Motor neuron (in vitro differentiated cells): ENCODE data around the gene AP3M1. TPM values are rescaled to one million over a fixed set of nuclear protein-coding genes. Genes with fewer than 3 reads are reported as not detected.

Experiments
- ATAC-seq, 8 experiments: fragments of 200-7000 bp; cut with Tn5 transposase; replicated peaks in 6 of 8; 2 replicates each; pipeline ENCODE4 v1.8.0; 2021; ENCODE audit warnings: mild to moderate bottlenecking in 8 of 8, moderate library complexity in 8 of 8
- H3K27ac ChIP-seq, 2 donors: fragments of 250-450 bp; sonication (Bioruptor Pico); 2 replicates each; pipeline ENCODE4 v1.9.0; 2021; ENCODE audit warnings: antibody characterized with exemption in 2 of 2, mild to moderate bottlenecking in 2 of 2, moderate library complexity in 1 of 2
- H3K4me1 ChIP-seq, 2 donors: fragments of 250-450 bp; sonication (Bioruptor Pico); replicated peaks in 1 of 2; 2 replicates each; pipeline ENCODE4 v1.6.1; 2021; ENCODE audit warnings: antibody characterized with exemption in 2 of 2, mild to moderate bottlenecking in 2 of 2, moderate library complexity in 1 of 2
- H3K4me3 ChIP-seq, 5 donors: fragments of 250-450 bp; sonication (Bioruptor Pico); 2 replicates each; pipeline ENCODE4 v1.9.0; 2021; ENCODE audit warnings: antibody characterized with exemption in 5 of 5, mild to moderate bottlenecking in 5 of 5, moderate library complexity in 4 of 5
- WGBS, 10 experiments: fragments of 450-650 bp; shearing (Covaris generic); methylation state at CpG; one replicate each; pipeline ENCODE4 v1.0.0; 2022; 5-methylcytosine and 5-hydroxymethylcytosine counted together
- in situ Hi-C, 9 experiments: fragments of 400-800 bp; cut with MboI; loops; one replicate each; pipeline ENCODE4 v1.15.0; 2021; ENCODE audit warnings: low sequenced_read_pairs in 9 of 9, low pct_unique_long_range_greater_than_20kb in 2 of 9; ENCODE audit not compliant: unreplicated experiment in 9 of 9
- total RNA-seq, 8 experiments: library from RNA; unstranded; fragments of 300-600 nt; gene quantifications; 2 replicates each; pipeline versions ENCODE4 v1.2.3 to v1.2.4, GENCODE V29; 2022

Gene AP3M1
- total RNA-seq, 8 experiments from 2014 or later = 37.0 to 51.2 (median 42.6) TPM

DNA sequence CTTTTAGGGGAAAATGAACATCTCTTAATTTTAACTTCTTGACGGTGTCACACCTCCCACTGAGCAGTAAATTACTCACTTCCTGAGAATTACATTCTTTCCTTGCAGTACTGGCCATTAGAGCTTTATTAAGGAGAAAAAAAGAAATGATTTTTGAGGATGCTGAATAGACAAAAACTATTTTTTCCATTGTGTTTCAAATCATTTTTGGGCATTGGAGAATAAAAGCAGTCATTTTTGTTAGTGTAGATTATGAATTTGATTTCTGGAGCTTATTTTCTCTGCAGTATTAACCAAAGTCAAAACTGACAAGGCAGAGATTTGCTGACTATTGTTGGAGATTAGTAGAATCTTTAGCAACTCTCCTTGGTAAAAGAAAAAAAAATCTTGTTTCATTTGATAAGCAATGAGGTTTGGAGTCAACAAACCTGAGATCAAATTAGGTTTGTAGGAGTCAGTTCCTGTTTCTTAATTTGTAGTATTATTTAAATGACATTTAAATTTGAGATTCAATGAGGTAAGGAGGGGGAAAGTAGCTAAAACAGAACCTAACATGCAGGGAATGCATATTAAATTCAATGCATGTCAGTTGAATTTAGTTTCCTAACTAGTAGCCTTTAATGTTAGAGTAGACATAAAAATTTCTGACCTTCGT lies 70.6 kb downstream of the AP3M1 start:
- no peak overlapping the region for H3K4me3 ChIP-seq
- H3K27ac ChIP-seq = no peak overlapping the region
- WGBS, 10 experiments = 5 to 100% (median 51%) methylated on average over 1 to 2 of the region's 2 CpGs; no CpG with 5 or more reads in 1 of the 10 experiments
- peaks cover 0 to 2% of the 10 kb centered on the region in 2 donors for H3K4me1 ChIP-seq
- in situ Hi-C loops = loop anchor here in 6 of 9 experiments (10.0 to 25.0 kb wide), 2 partner anchors 193 to 195 kb away; no protein-coding TSS in a partner anchor
- peak in 1 of 8 experiments; percentile 33 for ATAC-seq

DNA sequence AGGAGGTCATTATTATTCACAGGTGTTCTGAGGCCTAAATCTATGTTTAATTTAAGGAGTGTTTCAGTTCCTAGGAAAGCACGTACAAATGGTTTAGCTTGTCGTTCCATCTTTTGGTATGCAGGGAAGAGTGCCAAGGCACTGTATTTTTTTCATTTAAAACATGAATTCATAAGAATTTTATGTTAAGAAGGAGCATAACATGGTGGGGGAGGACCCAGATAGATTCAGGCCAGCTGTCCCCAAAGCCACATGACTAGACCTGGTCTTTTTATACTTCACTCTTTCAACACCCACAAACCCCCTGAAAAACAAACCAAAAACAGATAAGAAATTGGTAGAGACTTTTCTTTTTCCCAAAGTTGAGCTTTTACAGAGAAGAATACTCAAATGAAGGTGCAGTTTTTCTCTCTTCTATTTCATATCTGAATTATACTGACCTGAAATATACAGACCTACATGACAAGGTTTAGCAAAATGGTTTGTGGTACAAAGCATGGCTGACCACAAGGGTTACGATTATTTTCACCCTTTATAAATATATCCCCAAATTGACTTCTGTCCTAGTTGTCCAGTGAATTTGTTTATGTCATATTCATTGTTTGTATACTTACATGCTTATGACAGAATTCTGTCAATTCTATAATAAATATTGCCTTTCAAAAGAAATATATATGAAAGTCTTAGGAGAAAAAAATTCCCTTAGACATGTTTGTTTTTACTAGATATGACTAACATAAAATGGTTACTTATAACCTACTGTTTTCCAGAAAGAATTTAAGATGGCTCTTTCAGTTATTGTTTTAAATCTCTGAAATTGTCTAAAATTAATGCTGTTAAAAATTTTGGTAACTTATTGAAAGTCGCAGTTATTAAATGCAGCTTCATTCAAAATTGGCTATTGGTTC lies 71.3 kb downstream of the AP3M1 start:
- H3K4me3 ChIP-seq = no peak overlapping the region

DNA sequence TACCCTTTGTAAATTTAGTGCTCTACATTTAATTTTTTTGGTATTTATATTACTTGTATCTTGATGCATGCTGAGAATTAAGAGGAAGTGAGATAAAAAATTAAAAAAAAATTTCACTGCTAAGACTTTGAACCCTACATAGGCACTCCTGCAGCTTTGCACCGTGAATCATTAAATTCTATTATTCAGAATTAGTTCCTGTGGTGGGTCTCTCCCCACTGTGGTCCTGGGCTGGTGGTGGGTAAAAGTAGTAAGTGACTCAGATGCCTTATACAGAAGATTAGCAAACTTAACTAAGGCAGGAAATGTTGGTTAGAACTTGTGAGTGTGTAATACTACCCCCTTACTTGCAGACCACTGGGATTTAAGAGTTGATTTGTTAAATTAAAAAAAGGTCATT lies 72.6 kb downstream of the AP3M1 start:
- ATAC-seq = no peak
- 0 to 88% (median 45%) methylated on average over 1 of the region's 1 CpG; no CpG with 5 or more reads in 3 of the 10 experiments for WGBS, 10 experiments
- in situ Hi-C loops = loop anchor here in 5 of 9 experiments (25.0 kb wide), 1 partner anchor 191 kb away; no protein-coding TSS in a partner anchor

More for the DNA sequence above, 71.3 kb downstream of the AP3M1 start:
- in situ Hi-C loops = loop anchor here in 5 of 9 experiments (25.0 kb wide), 1 partner anchor 192 kb away; no protein-coding TSS in a partner anchor
- Histone ChIP-seq H3K27ac (no peak overlapping the region), H3K4me1 (peaks cover 0 to 2% of the 10 kb centered on the region in 2 donors)
- WGBS, 10 experiments = 40 to 88% (median 82%) methylated on average over 1 to 4 of the region's 4 CpGs
- peak in 1 of 8 experiments; percentile 44 for ATAC-seq

GRCh38 chr10:74077416-74077815 lies 73.2 kb downstream of the AP3M1 start:
- in situ Hi-C loops = loop anchor here in 5 of 9 experiments (25.0 kb wide), 1 partner anchor 190 kb away; no protein-coding TSS in a partner anchor
- Histone ChIP-seq H3K27ac (no peak overlapping the region), H3K4me1 (peaks cover 0 to 2% of the 10 kb centered on the region in 2 donors), H3K4me3 (no peak overlapping the region)
- 72 to 100% (median 94%) methylated on average over 2 to 4 of the region's 4 CpGs for WGBS, 10 experiments
- ATAC-seq = no peak

More for the DNA sequence above, 72.6 kb downstream of the AP3M1 start:
- no peak overlapping the region for H3K4me3 ChIP-seq
- no peak overlapping the region for H3K27ac ChIP-seq
- peaks cover 0 to 2% of the 10 kb centered on the region in 2 donors for H3K4me1 ChIP-seq

- Histone ChIP-seq H3K4me3 (no peak overlapping the region), H3K27ac (no peak overlapping the region), H3K4me1 (peaks cover 0 to 2% of the 10 kb centered on the region in 2 donors)
- 73 to 100% (median 89%) methylated on average over 1 to 2 of the region's 2 CpGs for WGBS, 10 experiments
- ATAC-seq = no peak
- in situ Hi-C loops = loop anchor here in 5 of 9 experiments (25.0 kb wide), 1 partner anchor 190 kb away; no protein-coding TSS in a partner anchor
These were observed 73.7 kb downstream of the AP3M1 start for GRCh38 chr10:74076961-74077360.

GRCh38 chr10:74075906-74076305 lies 74.7 kb downstream of the AP3M1 start:
- no peak overlapping the region for H3K4me3 ChIP-seq
- 69 to 100% (median 83%) methylated on average over 1 to 5 of the region's 5 CpGs for WGBS, 10 experiments
- in situ Hi-C loops = loop anchor here in 5 of 9 experiments (25.0 kb wide), 1 partner anchor 189 kb away; no protein-coding TSS in a partner anchor
- H3K27ac ChIP-seq = no peak overlapping the region
- ATAC-seq = no peak
- H3K4me1 ChIP-seq = peaks cover 2 to 6% of the 10 kb centered on the region in 2 donors

DNA sequence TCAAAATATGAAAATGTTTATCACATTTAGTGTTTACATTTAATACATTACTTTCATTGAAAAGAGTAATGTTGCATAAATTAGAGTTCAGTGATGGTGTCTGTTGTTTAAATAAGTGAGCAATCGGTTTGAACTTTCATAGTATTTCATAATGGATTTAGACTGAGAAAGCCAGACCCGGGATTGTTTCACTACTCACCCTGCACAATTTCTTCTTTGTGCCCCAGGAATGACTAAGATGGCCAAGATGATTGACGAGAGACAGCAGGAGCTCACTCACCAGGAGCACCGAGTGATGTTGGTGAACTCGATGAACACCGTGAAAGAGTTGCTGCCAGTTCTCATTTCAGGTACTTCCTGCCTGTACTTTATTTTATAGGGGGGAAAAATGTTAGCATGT lies 78.1 kb downstream of the AP3M1 start:
- no peak overlapping the region for H3K27ac ChIP-seq
- no peak overlapping the region for H3K4me3 ChIP-seq
- in situ Hi-C loops = no loop called here
- ATAC-seq = no peak
- 68 to 93% (median 84%) methylated on average over 2 to 6 of the region's 6 CpGs; no CpG with 5 or more reads in 1 of the 10 experiments for WGBS, 10 experiments
- H3K4me1 ChIP-seq = peaks cover under 1 to 19% of the 10 kb centered on the region in 2 donors

DNA sequence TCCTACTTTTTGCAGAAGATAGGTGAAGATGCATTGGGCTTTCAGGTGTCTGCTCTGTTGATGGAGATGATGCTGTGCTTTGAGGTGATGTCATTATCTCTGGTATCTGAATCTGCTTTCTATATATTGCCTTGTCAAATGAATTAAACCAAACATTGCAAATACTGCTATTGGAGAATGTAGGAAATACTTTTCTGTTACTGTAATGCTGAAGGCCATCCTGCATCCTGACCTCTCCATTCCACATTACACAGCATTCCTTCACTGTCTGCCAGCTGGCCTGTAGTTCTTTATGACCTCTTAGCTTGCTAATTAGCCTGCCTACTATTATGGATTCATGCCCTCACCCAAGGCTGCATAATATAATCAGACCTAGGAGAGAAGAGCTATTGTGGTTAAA lies 79.5 kb downstream of the AP3M1 start:
- in situ Hi-C loops = no loop called here
- H3K4me3 ChIP-seq = no peak overlapping the region
- H3K4me1 ChIP-seq = peaks cover 0 to 19% of the 10 kb centered on the region in 2 donors
- peak in 5 of 8 experiments; percentile 31 to 96 (median 95) for ATAC-seq
- H3K27ac ChIP-seq = no peak overlapping the region

Other genes with a start within 250 kb of the AP3M1 start
- gene PLAU, start 239.7 kb downstream of the AP3M1 start, total RNA-seq = 1 to 10 TPM in 3 of 8 experiments, under 1 TPM in 5; 0.17 to 10.0 (median 0.74) TPM
- gene VCL, start 152.7 kb downstream of the AP3M1 start, total RNA-seq = 100 to 1,000 TPM in 1 of 8 experiments, 10 to 100 TPM in 7; 15.9 to 105 (median 44.0) TPM
- 10 to 100 TPM; 22.9 to 46.8 (median 31.7) TPM for gene ADK, start 393 bp upstream of the AP3M1 start, total RNA-seq